Limb (tissue), 2 donors: ENCODE data around the gene PIR.

Source experiments
- DNase-seq, 2 donors: peaks; one replicate each; pipeline ENCODE4 v3.0.0-alpha.2; 2016; ENCODE audit errors: extremely low spot score in 2 of 2

Gene PIR

DNA sequence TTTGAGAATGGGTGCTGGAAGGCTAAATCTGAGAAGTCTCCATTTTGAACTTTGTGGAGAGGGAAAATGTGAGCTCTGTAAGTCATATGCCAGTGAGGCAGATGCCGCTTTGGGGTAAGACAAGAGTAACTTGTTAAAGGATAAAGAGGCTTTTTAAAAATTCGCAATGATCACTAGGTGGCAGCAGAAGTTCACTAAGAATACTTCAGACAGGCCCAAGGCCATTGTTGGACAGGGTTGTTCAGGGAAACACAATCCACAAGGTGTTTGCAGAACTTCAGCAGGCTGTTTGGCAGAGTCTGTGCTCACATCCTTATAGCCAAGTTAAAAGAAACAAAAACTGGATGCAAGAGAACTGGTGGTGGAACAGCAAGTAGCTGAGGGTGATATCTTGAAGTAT lies 144.1 kb downstream of the PIR start:
- DNase-seq = peak; percentile 29 to 57

DNA sequence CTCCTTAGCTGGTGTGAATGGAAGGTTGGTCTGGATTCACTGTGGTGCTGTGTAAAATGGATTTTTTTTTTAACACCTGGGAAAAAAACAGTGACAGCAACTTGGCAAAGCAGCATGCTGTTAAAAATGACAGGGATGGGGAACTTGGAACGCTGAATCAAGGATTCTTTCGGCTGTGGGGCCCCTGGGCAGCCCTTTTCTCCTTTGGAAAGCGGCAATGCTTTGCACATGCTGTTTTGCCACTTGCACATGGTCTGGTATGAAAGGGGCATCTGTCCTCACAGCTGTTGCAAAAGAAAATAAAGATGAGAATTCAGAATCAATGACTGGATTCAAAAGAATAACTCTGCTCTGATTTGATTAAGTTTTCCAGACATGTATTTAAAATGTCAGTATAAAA lies 147.2 kb downstream of the PIR start:
- DNase-seq = no peak

DNA sequence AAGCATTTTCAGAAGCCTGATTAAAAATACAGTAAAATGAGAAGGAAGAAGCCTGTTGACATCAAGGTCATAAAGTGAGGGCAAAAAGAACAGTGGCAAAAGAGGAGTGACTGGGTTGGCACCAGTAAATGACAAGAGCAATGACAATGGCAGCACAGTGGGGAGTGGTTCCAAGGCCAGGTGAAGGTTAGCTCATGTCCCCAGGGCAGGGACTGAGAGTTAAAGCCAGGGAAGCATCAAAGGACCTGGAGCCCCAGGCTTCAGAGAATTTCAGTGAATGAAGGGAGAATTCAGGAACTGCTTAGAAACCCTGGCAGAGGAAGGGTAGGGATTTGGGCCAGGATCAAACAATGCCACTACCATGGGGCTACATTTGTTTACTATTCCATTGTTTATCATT lies 149.0 kb downstream of the PIR start:
- DNase-seq = no peak

DNA sequence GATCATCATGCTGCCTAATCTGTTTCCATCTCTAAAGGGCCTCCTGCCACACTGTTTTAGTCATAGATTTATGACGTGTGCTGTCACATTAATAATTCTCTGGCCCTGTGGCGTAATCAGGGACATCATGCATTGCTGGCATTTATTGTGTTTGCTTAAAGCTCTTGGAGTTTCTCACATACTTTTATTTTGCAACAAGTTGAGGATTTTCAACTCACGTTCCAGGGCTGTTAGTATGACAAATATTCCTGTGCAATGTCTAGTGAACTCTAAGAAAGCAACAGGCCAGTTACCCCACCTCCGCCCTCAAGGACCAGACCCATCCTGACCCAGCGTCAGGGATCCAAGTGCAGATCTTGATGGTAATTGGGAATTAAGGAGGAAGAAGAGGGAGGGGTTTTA lies 150.1 kb downstream of the PIR start:
- no peak for DNase-seq

DNA sequence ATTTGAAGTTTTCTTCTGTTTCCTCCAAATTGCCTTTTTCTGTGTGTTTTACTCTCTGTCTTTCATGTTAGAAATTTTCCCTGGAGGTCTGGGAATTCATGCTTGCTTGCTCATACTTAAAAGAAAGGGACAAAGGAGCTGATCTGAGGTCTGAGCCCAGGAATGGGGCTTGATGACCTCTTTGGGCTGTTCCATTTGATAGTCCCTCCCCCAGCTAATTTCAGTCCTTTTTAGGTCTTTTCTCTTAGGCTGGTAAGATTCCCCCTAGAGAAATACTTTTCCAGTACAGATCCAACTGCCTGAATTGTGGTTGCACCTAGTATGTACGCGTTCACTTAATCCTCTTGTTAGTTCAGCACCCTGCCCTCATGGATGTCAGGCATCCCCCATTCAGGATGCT lies 152.3 kb downstream of the PIR start:
- DNase-seq = no peak

DNA sequence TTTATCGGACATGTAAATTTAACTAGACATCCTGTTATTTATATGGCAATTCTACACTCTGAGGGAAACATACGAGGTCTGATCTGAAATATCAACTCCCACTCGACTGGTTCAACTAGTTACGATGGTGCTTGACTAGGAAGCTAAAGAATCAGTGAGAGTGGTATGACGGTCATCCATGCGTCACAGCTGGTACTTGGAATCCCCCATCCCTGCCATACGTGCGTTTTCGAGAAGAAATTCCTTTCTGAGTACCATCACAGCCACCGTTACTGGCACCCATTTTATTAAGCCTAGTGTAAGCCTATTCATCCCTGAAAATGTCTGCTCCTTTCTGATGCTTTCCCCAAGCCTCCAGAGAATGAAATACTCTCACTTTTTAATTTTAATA lies 157.1 kb downstream of the PIR start:
- DNase-seq = peak; percentile 22 to 32

DNA sequence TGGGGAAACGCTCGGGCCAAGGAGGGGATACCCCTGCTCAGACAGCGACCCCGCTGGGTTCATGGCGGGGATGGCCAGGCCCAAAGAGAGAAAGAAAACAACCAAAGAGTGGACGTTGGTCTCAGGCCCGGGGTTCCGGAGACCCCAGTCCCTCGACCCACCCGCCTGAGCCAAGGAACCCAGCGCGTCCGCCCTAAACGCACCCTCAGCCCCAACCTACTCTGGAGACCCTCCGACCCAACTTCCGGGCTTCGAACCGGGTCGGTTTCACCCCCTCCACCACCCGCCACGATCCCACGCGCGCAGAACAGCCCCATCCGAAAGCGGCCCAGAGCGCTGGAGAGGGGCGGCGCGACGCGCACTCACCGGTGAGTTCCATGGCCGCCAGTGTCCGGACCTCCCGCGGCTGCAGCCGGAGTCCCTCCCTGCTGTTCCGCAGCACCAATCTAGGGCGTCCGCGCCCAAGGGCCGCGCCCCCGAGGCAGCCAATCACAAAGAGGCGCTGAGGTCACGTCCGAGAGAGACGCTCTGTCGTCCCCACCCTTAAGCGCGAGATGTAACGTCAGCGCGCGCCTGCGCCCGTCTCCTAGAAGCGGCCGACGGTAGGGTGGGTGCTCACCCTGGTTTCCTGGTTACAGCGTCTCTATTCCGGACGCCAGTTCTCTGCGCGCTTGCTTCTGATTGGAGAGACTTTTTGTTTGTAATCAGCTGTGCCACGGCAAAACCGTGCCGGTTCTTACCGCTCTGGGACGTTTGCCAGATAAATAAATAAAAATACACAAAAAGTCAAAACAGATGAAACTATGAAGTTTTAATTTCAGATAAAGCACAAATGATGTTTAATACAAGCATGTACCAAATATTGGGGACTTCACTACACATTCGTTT lies 157.8 kb downstream of the PIR start, which contains the start of gene PIGA:
TSS of gene PIGA (minus strand) at position 389 of the 888 bp plus-strand sequence. CDS start 3,593 bp downstream, outside the sequence.
- peak; percentile 89 to 93 for DNase-seq
